HUES64 (cell line): Measurements from ENCODE around the gene PCBP3.

Source experiments
- H3K27ac ChIP-seq: 2 replicates; pipeline ENCODE4 v1.7.0; 2013; ENCODE audit warnings: low read depth, low read length, inconsistent platforms
- H3K27me3 ChIP-seq: 2 replicates; pipeline ENCODE4 v1.6.1; 2013; ENCODE audit warnings: mild to moderate bottlenecking, low read length; ENCODE audit not compliant: insufficient read depth
- H3K36me3 ChIP-seq: 2 replicates; pipeline ENCODE4 v1.6.1; 2013; ENCODE audit warnings: mild to moderate bottlenecking, low read length; ENCODE audit not compliant: insufficient read depth
- H3K4me1 ChIP-seq: 2 replicates; pipeline ENCODE4 v1.6.1; 2013; ENCODE audit warnings: mild to moderate bottlenecking, low read length, moderate library complexity; ENCODE audit not compliant: insufficient read depth
- H3K4me3 ChIP-seq: 2 replicates; pipeline ENCODE4 v1.5.1; 2013; ENCODE audit warnings: mild to moderate bottlenecking, low read length, moderate library complexity
- H3K9ac ChIP-seq: 2 replicates; pipeline ENCODE4 v1.6.1; 2013; ENCODE audit warnings: mild to moderate bottlenecking, low read depth, low read length
- H3K9me3 ChIP-seq: 2 replicates; pipeline ENCODE4 v1.6.1; 2013; ENCODE audit warnings: low read depth, low read length; ENCODE audit not compliant: insufficient read depth
- WGBS: fragments of 150-250, 120-280 bp; methylation state at CpG from one replicate; pipeline ENCODE4 v1.1.7; 2013; ENCODE audit warnings: missing lambda C conversion rate; 5-methylcytosine and 5-hydroxymethylcytosine counted together

The PCBP3 gene

GRCh38 chr21:45917241-45917640, 273.7 kb downstream of the PCBP3 start:
- H3K4me1 ChIP-seq: no peaks in the 10 kb centered on the region

GRCh38 chr21:45918011-45918410, 274.5 kb downstream of the PCBP3 start:
- Histone ChIP-seq H3K27ac (no peak overlapping the region), H3K9me3 (no peaks in the 10 kb centered on the region), H3K4me1 (no peaks in the 10 kb centered on the region), H3K27me3 (no peaks in the 10 kb centered on the region; the same call in 1 of the 2 replicates), H3K36me3 (no peaks in the 10 kb centered on the region), H3K4me3 (no peak overlapping the region), H3K9ac (no peak overlapping the region)
- 91% methylated on average over 11 of the region's 11 CpGs for WGBS

More at GRCh38 chr21:45917241-45917640, 273.7 kb downstream of the PCBP3 start:
- Histone ChIP-seq H3K27me3 (no peaks in the 10 kb centered on the region; the same call in 1 of the 2 replicates), H3K36me3 (no peaks in the 10 kb centered on the region), H3K9me3 (no peaks in the 10 kb centered on the region), H3K9ac (no peak overlapping the region), H3K4me3 (no peak overlapping the region), H3K27ac (no peak overlapping the region)
- 91% methylated on average over 13 of the region's 13 CpGs for WGBS

- 87% methylated on average over 20 of the region's 20 CpGs for whole genome bisulfite sequencing
- H3K9me3 ChIP-seq: peaks cover under 1% of the 10 kb centered on the region
- no peak overlapping the region for H3K9ac ChIP-seq
- no peaks in the 10 kb centered on the region for H3K36me3 ChIP-seq
- H3K27me3 ChIP-seq: no peaks in the 10 kb centered on the region; the same call in 1 of the 2 replicates
- no peak overlapping the region for H3K27ac ChIP-seq
- no peaks in the 10 kb centered on the region for H3K4me1 ChIP-seq
- no peak overlapping the region for H3K4me3 ChIP-seq
These were observed 275.4 kb downstream of the PCBP3 start for GRCh38 chr21:45918835-45919447.

- Histone ChIP-seq H3K27me3 (no peaks in the 10 kb centered on the region; the same call in 1 of the 2 replicates), H3K4me1 (no peaks in the 10 kb centered on the region), H3K36me3 (no peaks in the 10 kb centered on the region), H3K9ac (no peak overlapping the region), H3K4me3 (no peak overlapping the region), H3K27ac (no peak overlapping the region), H3K9me3 (peaks cover 3% of the 10 kb centered on the region)
- WGBS: 90% methylated on average over 15 of the region's 15 CpGs
These were observed 276.1 kb downstream of the PCBP3 start for GRCh38 chr21:45919593-45919992.

GRCh38 chr21:45920824-45921600, 277.5 kb downstream of the PCBP3 start:
- Histone ChIP-seq H3K27ac (no peak overlapping the region), H3K9me3 (peaks cover 3% of the 10 kb centered on the region), H3K4me1 (no peaks in the 10 kb centered on the region), H3K4me3 (no peak overlapping the region), H3K36me3 (no peaks in the 10 kb centered on the region), H3K9ac (no peak overlapping the region), H3K27me3 (no peaks in the 10 kb centered on the region; the same call in 1 of the 2 replicates)
- WGBS: 98% methylated on average over 4 of the region's 8 CpGs

- Histone ChIP-seq H3K9me3 (peaks cover 3% of the 10 kb centered on the region), H3K4me3 (no peak overlapping the region), H3K27ac (no peak overlapping the region), H3K4me1 (no peaks in the 10 kb centered on the region), H3K27me3 (no peaks in the 10 kb centered on the region; the same call in 1 of the 2 replicates), H3K9ac (no peak overlapping the region), H3K36me3 (no peaks in the 10 kb centered on the region)
- 93% methylated on average over 6 of the region's 7 CpGs for WGBS
These were observed 278.4 kb downstream of the PCBP3 start for GRCh38 chr21:45921917-45922316.

- H3K9me3 ChIP-seq: peaks cover 3% of the 10 kb centered on the region
- no peak overlapping the region for H3K27ac ChIP-seq
- no peak overlapping the region for H3K9ac ChIP-seq
- no peaks in the 10 kb centered on the region for H3K4me1 ChIP-seq
- no peaks in the 10 kb centered on the region; the same call in 1 of the 2 replicates for H3K27me3 ChIP-seq
- 89% methylated on average over 12 of the region's 12 CpGs for whole genome bisulfite sequencing
- H3K4me3 ChIP-seq: no peak overlapping the region
- H3K36me3 ChIP-seq: no peaks in the 10 kb centered on the region
These were observed 279.1 kb downstream of the PCBP3 start for GRCh38 chr21:45922648-45923047.

GRCh38 chr21:45923146-45923545, 279.6 kb downstream of the PCBP3 start:
- H3K36me3 ChIP-seq: no peaks in the 10 kb centered on the region
- WGBS: 67% methylated on average over 6 of the region's 6 CpGs
- no peaks in the 10 kb centered on the region; the same call in 1 of the 2 replicates for H3K27me3 ChIP-seq
- peaks cover 3% of the 10 kb centered on the region for H3K9me3 ChIP-seq
- H3K4me3 ChIP-seq: no peak overlapping the region
- no peaks in the 10 kb centered on the region for H3K4me1 ChIP-seq
- H3K27ac ChIP-seq: no peak overlapping the region
- no peak overlapping the region for H3K9ac ChIP-seq

- Histone ChIP-seq H3K9ac (no peak overlapping the region), H3K9me3 (peaks cover 3% of the 10 kb centered on the region), H3K4me3 (no peak overlapping the region), H3K4me1 (no peaks in the 10 kb centered on the region), H3K27me3 (no peaks in the 10 kb centered on the region; the same call in 1 of the 2 replicates), H3K36me3 (no peaks in the 10 kb centered on the region), H3K27ac (no peak overlapping the region)
- WGBS: 77% methylated on average over 11 of the region's 11 CpGs
These were observed 282.8 kb downstream of the PCBP3 start for GRCh38 chr21:45926281-45926680.

GRCh38 chr21:45927032-45927431, 283.5 kb downstream of the PCBP3 start:
- no peak overlapping the region for H3K9ac ChIP-seq
- no peaks in the 10 kb centered on the region for H3K4me1 ChIP-seq
- H3K9me3 ChIP-seq: peaks cover 3% of the 10 kb centered on the region
- no peaks in the 10 kb centered on the region; the same call in 1 of the 2 replicates for H3K27me3 ChIP-seq
- no peaks in the 10 kb centered on the region for H3K36me3 ChIP-seq
- WGBS: 100% methylated on average over 1 of the region's 1 CpG
- no peak overlapping the region for H3K4me3 ChIP-seq
- H3K27ac ChIP-seq: no peak overlapping the region
